Common myeloid progenitor, CD34-positive (primary cell): ENCODE results near the gene CDH15.
"Not testable (repeated sequence)": the region's sequence is repeated elsewhere in the genome, so short reads cannot be mapped to it uniquely, and the experiment has no call there.

ENCODE experiments used
- CTCF ChIA-PET: fragments of 350-600 bp; sonication (Branson Sonifier 250); formaldehyde crosslinking; loops from one replicate; lab custom pipeline; 2021; ENCODE audit warnings: antibody characterized with exemption; lab: Charles Lee
- POLR2A ChIA-PET: fragments of 350-600 bp; sonication (Branson Sonifier 250); formaldehyde crosslinking; loops from one replicate; lab custom pipeline; 2021; ENCODE audit warnings: antibody characterized with exemption; lab: Charles Lee
- DNase-seq, 3 donors: peaks; one replicate each; pipeline versions ENCODE4 v3.0.0 to v3.0.0-alpha.2; 2013
- H3K27ac ChIP-seq, 2 experiments: 1 replicate in 1 of 2; 2 replicates in 1 of 2; pipeline ENCODE4 v1.7.0; 2013; ENCODE audit warnings: inconsistent platforms in 2 of 2, low read length in 2 of 2, mild to moderate bottlenecking in 2 of 2, low read depth in 1 of 2, moderate library complexity in 1 of 2; ENCODE audit not compliant: severe bottlenecking in 2 of 2, insufficient read depth in 1 of 2, poor library complexity in 1 of 2
- H3K27me3 ChIP-seq, 5 experiments: replicated peaks in 2 of 5; 1 replicate in 3 of 5; 2 replicates in 2 of 5; pipeline versions ENCODE4 v1.6.1 to v1.7.0; 2013; ENCODE audit warnings: low read length in 4 of 5, mild to moderate bottlenecking in 2 of 5, moderate library complexity in 2 of 5, inconsistent platforms in 1 of 5; ENCODE audit not compliant: insufficient read depth in 5 of 5, control insufficient read depth in 4 of 5
- H3K36me3 ChIP-seq, 4 experiments: 1 replicate in 2 of 4; 2 replicates in 2 of 4; pipeline versions ENCODE4 v1.6.1 to v1.7.0; 2013; ENCODE audit warnings: low read length in 3 of 4, control low read depth in 1 of 4, mild to moderate bottlenecking in 1 of 4; ENCODE audit not compliant: control insufficient read depth in 4 of 4, insufficient read depth in 4 of 4
- H3K4me1 ChIP-seq, 4 experiments: 1 replicate in 3 of 4; 2 replicates in 1 of 4; pipeline versions ENCODE4 v1.6.1 to v1.7.1; 2013; ENCODE audit warnings: low read length in 3 of 4, mild to moderate bottlenecking in 3 of 4, control low read depth in 1 of 4, inconsistent platforms in 1 of 4, moderate library complexity in 1 of 4; ENCODE audit not compliant: control insufficient read depth in 4 of 4, insufficient read depth in 4 of 4; ENCODE audit errors: control extremely low read depth in 1 of 4
- H3K4me3 ChIP-seq, 7 experiments: 1 replicate in 4 of 7; 2 replicates in 3 of 7; pipeline versions ENCODE4 v1.5.1 to v1.7.0; 2013; ENCODE audit warnings: mild to moderate bottlenecking in 7 of 7, low read length in 6 of 7, moderate library complexity in 6 of 7, inconsistent platforms in 2 of 7, low read depth in 2 of 7, control low read depth in 1 of 7; ENCODE audit not compliant: insufficient read depth in 4 of 7, control insufficient read depth in 1 of 7; ENCODE audit errors: extremely low read depth in 1 of 7
- H3K9me3 ChIP-seq, 5 experiments: 1 replicate in 4 of 5; 2 replicates in 1 of 5; pipeline versions ENCODE4 v1.6.1 to v1.7.1; 2013; ENCODE audit warnings: low read length in 4 of 5, mild to moderate bottlenecking in 2 of 5, inconsistent platforms in 1 of 5, low read depth in 1 of 5, moderate library complexity in 1 of 5; ENCODE audit not compliant: control insufficient read depth in 4 of 5, insufficient read depth in 2 of 5; ENCODE audit errors: control extremely low read depth in 1 of 5
- WGBS: methylation state at CpG from one replicate; pipeline ENCODE4 v1.1.5; 2013; ENCODE audit not compliant: insufficient coverage; 5-methylcytosine and 5-hydroxymethylcytosine counted together

Gene CDH15

DNA sequence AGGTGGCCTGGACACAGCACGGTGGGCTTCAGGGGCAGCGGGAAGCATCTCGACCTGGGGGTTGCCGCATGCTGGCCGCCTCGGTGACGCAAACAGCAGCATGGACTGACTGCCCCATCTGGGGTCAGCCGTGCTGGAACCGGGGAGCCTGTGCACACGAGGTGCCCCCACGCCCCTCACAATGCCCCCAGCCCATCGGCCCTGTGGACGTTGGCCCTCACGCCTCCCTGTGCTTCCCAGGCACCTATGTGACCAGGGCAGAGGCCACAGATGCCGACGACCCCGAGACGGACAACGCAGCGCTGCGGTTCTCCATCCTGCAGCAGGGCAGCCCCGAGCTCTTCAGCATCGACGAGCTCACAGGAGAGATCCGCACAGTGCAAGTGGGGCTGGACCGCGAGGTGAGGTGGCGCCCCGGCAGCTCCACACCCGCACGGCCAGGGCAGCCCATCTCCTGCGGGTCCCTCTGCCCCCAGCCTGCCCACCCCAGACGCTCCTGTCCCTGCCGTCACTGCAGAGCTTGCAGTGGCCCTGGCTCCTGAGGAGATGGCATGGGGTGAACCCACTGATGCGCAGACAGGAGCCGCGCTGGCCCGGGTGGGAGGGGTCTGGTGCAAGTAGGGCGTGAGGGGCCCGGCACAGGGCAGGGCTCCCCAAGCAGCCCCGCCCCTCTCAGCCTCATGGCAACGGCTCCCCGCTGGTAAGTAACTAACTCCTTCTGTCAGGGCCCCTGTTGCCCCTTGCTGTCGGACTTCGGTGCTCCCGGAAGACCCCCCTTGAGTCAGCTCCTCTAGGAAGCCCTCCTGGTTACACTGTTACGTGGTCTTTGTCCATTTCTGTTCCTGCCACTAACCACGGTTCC, 13.6 kb downstream of the CDH15 start:
- CTCF ChIA-PET: interaction anchor here (1.5 kb wide), 1 partner anchor 12 kb away, joined by 5 read pairs; no protein-coding TSS in a partner anchor
- POLR2A ChIA-PET: interaction anchor here (0.6 kb wide), 1 partner anchor 16 kb away, joined by 3 read pairs; no protein-coding TSS in a partner anchor
- peaks cover 0 to 2% (median 0%) of the 10 kb centered on the region in 5 experiments for H3K27me3 ChIP-seq
- H3K36me3 ChIP-seq: no peaks in the 10 kb centered on the region
- peaks cover 0 to 2% (median 0%) of the 10 kb centered on the region in 4 experiments for H3K4me1 ChIP-seq
- WGBS: 84% methylated on average over 39 of the region's 48 CpGs
- peak; percentile 48 to 86 (median 79) for DNase-seq
- no peaks in the 10 kb centered on the region for H3K9me3 ChIP-seq
- no peak overlapping the region for H3K27ac ChIP-seq
- no peak overlapping the region for H3K4me3 ChIP-seq

DNA sequence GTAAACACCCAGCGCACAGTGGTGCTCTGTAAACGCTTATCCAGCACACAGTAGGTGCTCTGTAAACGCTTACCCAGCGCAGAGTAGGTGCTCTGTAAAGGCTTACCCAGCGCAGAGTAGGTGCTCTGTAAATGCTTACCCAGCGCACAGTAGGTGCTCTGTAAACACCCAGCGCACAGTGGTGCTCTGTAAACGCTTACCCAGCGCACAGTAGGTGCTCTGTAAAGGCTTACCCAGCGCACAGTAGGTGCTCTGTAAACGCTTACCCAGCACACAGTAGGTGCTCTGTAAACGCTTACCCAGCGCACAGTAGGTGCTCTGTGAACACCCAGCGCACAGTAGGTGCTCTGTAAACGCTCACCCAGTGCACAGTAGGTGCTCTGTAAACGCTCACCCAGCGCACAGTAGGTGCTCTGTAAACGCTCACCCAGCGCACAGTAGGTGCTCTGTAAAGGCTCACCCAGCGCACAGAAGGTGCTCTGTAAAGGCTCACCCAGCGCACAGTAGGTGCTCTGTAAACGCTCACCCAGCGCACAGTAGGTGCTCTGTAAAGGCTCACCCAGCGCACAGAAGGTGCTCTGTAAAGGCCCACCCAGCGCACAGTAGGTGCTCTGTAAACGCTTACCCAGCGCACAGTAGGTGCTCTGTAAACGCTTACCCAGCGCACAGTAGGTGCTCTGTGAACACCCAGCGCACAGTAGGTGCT, 14.5 kb downstream of the CDH15 start:
- H3K4me1 ChIP-seq, H3K27me3 ChIP-seq, H3K27ac ChIP-seq, H3K9me3 ChIP-seq, H3K4me3 ChIP-seq, H3K36me3 ChIP-seq: not testable (repeated sequence)
- CTCF ChIA-PET: interaction anchor here (1.5 kb wide), 1 partner anchor 11 kb away, joined by 5 read pairs; no protein-coding TSS in a partner anchor
- POLR2A ChIA-PET: interaction anchor here (0.6 kb wide), 1 partner anchor 15 kb away, joined by 3 read pairs; no protein-coding TSS in a partner anchor
- WGBS: 95% methylated on average over 21 of the region's 30 CpGs
- DNase-seq: peak in 2 of 3 donors; percentile 55 to 64

DNA sequence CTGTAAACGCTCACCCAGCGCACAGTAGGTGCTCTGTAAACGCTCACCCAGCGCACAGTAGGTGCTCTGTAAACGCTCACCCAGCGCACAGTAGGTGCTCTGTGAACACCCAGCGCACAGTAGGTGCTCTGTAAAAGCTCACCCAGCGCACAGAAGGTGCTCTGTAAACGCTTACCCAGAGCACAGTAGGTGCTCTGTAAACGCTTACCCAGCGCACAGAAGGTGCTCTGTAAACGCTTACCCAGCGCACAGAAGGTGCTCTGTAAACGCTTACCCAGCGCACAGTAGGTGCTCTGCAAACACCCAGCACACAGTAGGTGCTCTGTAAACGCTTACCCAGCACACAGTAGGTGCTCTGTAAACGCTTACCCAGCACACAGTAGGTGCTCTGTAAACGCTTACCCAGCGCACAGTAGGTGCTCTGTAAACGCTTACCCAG, 15.1 kb downstream of the CDH15 start:
- H3K27ac ChIP-seq, POLR2A ChIA-PET: not testable (repeated sequence)
- 87% methylated on average over 20 of the region's 20 CpGs for WGBS

DNA sequence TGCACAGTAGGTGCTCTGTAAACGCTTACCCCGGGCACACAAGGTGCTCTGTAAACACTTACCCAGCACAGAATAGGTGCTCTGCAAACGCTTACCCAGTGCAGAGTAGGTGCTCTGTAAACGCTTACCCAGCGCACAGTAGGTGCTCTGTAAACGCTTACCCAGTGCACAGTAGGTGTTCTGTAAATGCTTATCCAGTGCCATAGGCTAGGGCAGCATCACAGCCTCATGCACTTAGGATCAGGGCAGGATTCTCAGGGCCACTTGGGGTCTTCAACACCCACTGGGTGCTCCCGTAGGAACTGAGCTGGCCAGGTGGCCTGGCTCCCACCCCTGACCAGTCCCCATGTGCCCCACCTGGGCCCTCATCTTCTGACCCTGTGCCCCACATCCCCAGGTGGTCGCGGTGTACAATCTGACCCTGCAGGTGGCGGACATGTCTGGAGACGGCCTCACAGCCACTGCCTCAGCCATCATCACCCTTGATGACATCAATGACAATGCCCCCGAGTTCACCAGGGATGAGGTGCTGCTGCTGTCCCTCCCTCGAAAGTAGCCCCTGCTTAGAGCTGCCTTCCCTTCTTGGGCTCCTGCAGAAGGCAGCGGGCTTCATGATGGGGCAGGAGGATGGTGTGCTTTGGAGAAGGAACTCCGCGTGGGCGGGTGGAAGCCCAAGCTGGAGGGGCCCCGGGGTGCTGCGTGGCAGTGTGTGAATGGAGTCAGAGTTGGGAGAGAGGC, 15.7 kb downstream of the CDH15 start:
- ChIA-PET CTCF (interaction anchor here (1.2 to 1.6 kb wide), 2 partner anchors 23 to 126 kb away, joined by 4 read pairs; no protein-coding TSS in a partner anchor), POLR2A (interaction anchor here (1.1 kb wide), 1 partner anchor 17 kb away, joined by 4 read pairs; no protein-coding TSS in a partner anchor)
- Histone ChIP-seq H3K27me3 (peaks cover 0 to 7% (median 2%) of the 10 kb centered on the region in 5 experiments), H3K27ac (no peak overlapping the region), H3K4me3 (no peak overlapping the region), H3K4me1 (peaks cover 0 to 4% (median 3%) of the 10 kb centered on the region in 4 experiments), H3K9me3 (peaks cover 0 to 2% (median 0%) of the 10 kb centered on the region in 5 experiments), H3K36me3 (no peaks in the 10 kb centered on the region)
- DNase-seq: peak; percentile 64 to 90 (median 86)
- 73% methylated on average over 8 of the region's 19 CpGs for WGBS

More for the DNA sequence above, 15.1 kb downstream of the CDH15 start:
- H3K4me3 ChIP-seq, H3K9me3 ChIP-seq, H3K36me3 ChIP-seq, H3K4me1 ChIP-seq, H3K27me3 ChIP-seq: not testable (repeated sequence)
- DNase-seq: peak in 2 of 3 donors; percentile 71 to 72
- CTCF ChIA-PET: interaction anchor here (1.6 kb wide), 1 partner anchor 126 kb away, joined by 4 read pairs; no protein-coding TSS in a partner anchor

DNA sequence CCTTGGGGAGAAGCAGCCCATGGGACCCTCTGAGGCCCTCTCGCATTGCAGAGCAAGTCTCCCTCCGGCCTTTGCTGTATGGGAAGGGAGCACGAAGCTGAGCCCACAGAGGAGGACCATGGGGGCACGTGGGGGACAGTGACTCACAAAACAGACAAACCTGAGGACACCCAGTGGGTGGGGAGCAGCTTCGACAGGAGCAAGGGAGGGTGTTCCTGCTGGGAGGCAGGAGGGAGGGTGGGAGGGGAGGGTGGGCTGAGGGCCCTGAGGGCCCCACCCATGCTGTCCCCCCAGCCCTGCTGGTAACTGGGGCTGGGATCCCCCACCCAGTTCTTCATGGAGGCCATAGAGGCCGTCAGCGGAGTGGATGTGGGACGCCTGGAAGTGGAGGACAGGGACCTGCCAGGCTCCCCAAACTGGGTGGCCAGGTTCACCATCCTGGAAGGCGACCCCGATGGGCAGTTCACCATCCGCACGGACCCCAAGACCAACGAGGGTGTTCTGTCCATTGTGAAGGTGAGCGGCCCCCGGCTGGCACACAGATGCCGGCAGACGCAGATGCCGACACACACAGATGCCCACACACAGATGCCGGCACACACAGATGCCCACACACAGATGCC, 16.3 kb downstream of the CDH15 start:
- Histone ChIP-seq H3K4me3 (no peak overlapping the region), H3K27ac (no peak overlapping the region), H3K4me1 (peaks cover 0 to 5% (median 5%) of the 10 kb centered on the region in 4 experiments), H3K36me3 (no peaks in the 10 kb centered on the region), H3K27me3 (peaks cover 0 to 7% (median 2%) of the 10 kb centered on the region in 5 experiments), H3K9me3 (peaks cover 0 to 2% (median 0%) of the 10 kb centered on the region in 5 experiments)
- 72% methylated on average over 19 of the region's 19 CpGs for WGBS
- DNase-seq: peak; percentile 40 to 79 (median 58)
- CTCF ChIA-PET: interaction anchor here (1.2 to 1.6 kb wide), 2 partner anchors 22 to 125 kb away, joined by 4 read pairs; no protein-coding TSS in a partner anchor
- POLR2A ChIA-PET: interaction anchor here (1.1 kb wide), 1 partner anchor 18 kb away, joined by 4 read pairs; no protein-coding TSS in a partner anchor
